CD4-positive, alpha-beta T cell treated with Interleukin-4 for 1 hour (primary cell): ENCODE measurements around the gene GLS2.
"Not testable (repeated sequence)": the region's sequence is repeated elsewhere in the genome, so short reads cannot be mapped to it uniquely, and the experiment has no call there.

ENCODE experiments used
- DNase-seq, 2 donors: peaks; one replicate each; pipeline ENCODE4 v3.0.0-alpha.2; 2020 to 2022

GLS2 gene

DNA sequence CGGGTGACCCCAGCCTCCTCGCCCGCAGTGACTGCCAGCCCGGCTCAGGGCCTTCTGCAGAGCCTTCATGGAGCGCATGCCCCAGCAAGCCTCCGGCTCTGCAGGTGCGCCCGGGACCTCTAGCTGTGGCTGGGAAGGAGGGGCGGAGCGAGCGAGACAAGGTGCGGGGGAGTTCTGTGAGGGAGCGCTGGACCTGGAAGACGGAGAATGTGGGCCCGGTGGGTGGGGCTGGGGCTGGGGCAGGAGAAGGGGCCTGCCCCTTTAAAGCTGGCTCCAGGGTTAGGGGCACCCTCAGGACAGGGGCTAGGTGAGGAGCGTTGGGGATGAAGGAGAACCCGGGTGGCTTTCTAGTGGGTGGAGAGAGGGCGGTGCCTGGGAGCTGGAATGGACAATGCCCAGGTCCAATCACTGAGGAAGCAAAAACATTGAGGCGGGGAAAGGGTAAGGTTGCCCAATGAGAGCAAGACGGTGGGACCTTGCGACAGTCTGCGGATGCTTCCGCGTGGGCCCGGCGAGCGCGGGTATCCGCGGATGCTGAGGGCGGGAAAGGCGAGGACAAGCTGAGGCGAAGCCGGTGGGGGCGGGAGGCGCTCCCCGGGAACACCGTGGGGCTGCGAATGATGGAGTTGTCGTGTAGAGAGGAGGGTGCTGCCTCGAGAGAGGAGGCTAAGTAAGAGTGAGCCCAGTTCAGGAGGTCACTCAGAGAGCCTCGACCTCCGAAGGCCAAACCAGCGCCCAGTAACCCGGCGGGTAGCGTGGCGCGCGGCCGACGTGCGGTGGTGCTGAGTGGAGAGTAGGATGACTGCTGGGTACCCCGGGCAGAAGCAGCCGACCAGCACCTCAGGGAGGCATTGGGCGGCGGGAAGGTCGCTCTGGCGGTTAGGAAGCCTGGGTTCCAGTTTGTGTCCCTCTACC, at the start of gene GLS2:
TSS of gene GLS2 (minus strand) at position 121 of the 915 bp plus-strand sequence. CDS start at position 78, 43 bp downstream.
- peak; percentile 81 to 86 for DNase-seq

GRCh38 chr12:56537546-56537945, 49.6 kb upstream of the GLS2 start:
- DNase-seq, result no peak

- no peak for DNase-seq
Observed at GRCh38 chr12:56530390-56531055, 42.6 kb upstream of the GLS2 start.

GRCh38 chr12:56529656-56530055, 41.7 kb upstream of the GLS2 start:
- no peak for DNase-seq

- no peak for DNase-seq
Observed at GRCh38 chr12:56528846-56529245, 40.9 kb upstream of the GLS2 start.

GRCh38 chr12:56522411-56523193, 34.6 kb upstream of the GLS2 start:
- no peak for DNase-seq

DNA sequence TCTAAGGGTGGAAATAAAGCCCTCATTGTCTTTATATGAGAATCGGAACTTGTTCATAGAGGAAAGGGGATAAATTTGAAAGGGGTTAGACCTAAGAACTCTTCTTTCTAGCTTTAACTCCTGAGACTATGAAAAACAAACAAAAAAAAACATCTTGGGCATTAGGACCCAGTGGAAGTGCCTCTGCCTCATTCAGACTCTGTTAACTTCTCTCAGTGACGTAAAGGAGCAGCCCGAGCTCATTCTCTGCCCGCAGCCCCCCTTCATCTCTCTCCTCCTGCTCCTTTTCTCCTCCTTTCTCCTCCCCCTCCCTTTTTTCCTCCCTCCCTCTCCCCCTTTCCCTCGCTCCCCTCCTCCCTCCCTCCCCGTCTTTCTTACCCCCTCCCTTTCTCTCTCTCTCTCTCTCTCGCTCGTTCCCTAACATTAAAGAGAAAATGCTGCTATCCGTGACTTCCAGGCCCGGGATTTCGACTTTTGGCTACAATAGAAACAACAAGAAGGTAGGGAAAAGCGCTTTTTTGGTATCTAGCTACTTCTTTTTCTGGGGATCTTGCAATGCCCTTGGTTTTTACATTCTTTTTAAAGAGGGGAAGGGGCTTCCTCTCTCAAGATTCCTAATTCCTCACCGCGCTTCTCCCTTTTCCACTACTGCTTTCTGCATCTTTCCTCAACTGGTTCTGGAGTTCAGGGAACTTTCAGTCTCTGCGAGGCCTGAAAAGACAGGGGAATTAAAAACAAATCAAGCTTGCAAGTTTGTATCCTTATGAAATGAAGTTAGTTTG, 33.8 kb upstream of the GLS2 start, which contains the start of gene RBMS2:
TSS of gene RBMS2 (plus strand) at position 231 of the 782 bp plus-strand sequence. CDS start at position 435, 204 bp downstream.
- DNase-seq, result peak; percentile 42 to 62

DNA sequence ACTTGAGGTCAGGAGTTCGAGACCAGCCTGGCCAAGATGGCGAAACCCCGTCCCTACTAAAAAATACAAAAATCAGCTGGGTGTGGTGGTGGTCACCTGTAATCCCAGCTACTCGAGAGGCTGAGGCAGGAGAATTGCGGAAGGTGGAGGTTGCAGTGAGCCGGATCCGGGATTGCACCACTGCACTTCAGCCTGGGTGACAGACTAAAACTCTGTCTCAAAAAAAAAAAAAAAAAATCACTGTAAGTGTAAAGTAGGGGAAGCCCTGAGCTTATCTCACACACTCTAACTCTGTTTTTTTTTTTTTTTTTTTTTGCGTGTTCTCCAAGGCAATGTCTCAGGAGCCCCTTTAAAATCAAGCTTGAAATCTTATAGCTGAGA, 33.2 kb upstream of the GLS2 start:
- DNase-seq, result peak in 1 of 2 donors; percentile 13

GRCh38 chr12:56520506-56520905, 32.5 kb upstream of the GLS2 start:
- DNase-seq, result peak in 1 of 2 donors; percentile 5

- DNase-seq, result no peak
Observed at GRCh38 chr12:56520048-56520447, 32.1 kb upstream of the GLS2 start.

DNA sequence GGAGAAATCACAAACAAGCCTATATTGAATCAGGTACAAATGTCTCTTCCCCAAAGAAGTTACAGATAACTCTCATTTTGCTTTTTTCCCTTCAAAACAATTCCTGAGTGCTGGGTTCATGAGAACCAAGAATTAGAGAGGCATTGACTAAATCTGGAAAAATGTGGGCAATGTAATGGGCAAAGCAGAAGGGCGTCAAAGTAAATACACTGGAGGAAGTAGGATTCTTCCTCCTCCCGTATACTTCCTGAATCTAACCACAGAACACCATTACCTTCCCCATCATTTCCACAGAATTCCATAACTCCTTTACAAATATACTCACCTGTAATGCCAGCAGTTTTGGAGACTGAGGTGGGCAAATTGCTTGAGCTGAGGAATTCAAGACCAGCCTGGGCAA, 30.6 kb upstream of the GLS2 start:
- DNase-seq, result no peak

DNA sequence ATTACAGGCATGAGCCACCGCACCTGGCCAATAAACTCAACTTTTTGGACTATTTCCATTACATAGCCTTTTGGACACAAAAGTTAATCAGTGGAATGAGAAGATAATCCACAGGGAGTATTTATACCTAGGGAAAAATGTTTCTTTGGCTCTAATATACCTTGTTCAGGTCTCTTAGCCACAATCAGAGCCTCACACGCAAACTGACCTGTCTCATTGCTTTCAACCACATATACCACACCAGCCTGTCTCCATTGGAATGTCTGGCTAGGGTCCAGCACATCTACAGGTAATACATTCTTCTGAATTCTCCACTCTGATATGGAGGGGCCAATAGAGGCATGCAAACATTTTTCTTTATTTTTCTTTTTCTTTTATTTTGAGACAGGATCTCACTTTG, 29.9 kb upstream of the GLS2 start:
- DNase-seq, result no peak

DNA sequence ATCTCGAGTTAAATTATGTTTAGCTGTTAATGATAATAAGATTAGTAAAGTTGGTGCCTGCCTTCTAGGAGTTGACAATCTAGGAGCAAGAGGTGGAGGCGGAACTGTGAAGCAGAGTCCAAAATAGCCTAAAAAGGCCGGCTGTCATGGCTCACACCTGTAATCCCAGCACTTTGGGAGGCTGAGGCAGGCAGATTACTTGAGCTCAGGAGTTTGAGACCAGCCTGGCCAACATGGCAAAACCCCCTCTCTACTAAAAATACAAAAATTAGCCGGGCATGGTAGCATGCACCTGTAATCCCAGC, 26.0 kb upstream of the GLS2 start:
- not testable (repeated sequence) for DNase-seq

GRCh38 chr12:56510786-56511185, 22.8 kb upstream of the GLS2 start:
- DNase-seq, result no peak

GRCh38 chr12:56499879-56500278, 11.9 kb upstream of the GLS2 start:
- DNase-seq, result not testable (repeated sequence)

GRCh38 chr12:56499452-56499851, 11.5 kb upstream of the GLS2 start:
- not testable (repeated sequence) for DNase-seq

DNA sequence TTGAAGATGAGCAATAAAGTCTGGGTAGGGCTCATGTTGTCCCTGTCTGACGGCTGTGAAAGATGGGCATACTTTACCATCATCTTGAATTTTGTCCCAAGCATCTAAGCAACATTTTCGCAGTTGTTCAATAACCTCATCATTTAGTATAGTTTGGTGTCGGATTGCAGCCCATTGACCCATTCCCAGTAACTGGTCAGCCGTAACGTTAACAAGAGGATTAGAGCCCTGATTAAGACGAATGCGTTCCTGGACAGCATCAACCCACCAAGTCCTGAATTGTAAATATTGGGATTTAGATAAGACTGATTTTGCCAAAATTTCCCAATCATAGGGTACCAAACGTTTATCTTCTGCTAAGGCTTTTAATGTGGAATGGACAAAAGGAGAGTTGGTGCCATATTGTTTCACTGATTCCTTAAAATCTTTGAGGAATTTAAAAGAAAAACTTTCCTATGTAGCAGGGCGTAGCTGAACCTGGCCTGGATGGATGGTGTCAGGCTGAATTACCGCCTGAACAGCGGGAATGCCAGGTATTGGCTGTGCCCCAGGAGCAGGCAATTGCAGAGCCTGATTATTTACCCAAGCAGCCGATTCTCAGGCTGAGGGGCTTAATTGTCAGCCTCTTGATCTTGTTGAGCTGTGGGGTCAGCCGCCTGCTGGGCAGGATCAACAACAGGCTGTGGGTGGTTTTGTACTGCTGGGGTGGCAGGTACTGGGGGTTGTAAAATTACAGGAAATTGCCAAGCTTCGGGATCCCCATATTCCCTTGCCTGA, 10.4 kb upstream of the GLS2 start:
- DNase-seq, result not testable (repeated sequence)

- DNase-seq, result peak; percentile 22 to 63
Observed at GRCh38 chr12:56496704-56497103, 8.7 kb upstream of the GLS2 start.

GRCh38 chr12:56494481-56494880, 6.5 kb upstream of the GLS2 start:
- not testable (repeated sequence) for DNase-seq

DNA sequence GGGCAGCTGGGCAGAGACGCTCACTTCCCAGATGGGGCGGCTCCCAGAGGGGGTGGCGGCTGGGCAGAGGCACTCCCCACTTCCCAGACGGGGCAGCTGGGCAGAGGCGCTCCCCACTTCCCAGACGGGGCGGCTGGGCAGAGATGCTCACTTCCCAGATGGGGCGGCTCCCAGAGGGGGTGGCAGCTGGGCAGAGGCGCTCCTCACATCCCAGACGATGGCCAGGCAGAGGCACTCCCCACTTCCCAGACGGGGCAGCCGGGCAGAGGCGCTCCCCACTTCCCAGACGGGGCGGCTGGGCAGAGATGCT, 6.1 kb upstream of the GLS2 start:
- DNase-seq, result not testable (repeated sequence)

DNA sequence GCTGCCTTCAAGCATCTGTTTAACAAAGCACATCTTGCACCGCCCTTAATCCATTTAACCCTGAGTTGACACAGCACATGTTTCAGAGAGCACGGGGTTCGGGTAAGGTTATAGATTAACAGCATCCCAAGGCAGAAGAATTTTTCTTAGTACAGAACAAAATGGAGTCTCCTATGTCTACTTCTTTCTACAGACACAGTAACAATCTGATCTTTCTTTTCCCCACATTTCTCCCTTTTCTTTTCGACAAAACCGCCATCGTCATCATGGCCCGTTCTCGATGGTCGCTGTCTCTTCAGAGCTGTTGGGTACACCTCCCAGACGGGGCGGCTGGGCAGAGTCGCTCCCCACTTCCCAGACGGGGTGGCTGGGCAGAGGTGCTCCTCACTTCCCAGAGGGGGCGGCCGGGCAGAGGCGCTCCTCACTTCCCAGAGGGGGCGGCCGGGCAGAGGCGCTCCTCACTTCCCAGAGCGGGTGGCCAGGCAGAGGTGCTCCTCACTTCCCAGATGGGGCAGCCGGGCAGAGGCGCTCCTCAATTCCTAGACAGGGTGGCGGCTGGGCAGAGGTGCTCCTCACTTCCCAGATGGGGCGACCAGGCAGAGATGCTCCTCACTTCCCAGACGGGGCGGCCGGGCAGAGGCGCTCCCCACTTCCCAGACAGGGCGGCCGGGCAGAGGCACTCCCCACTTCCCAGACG, 5.6 kb upstream of the GLS2 start:
- DNase-seq, result not testable (repeated sequence)
